IMR-90 (cell line): ENCODE measurements around the gene ARHGAP18. TPM values are rescaled to one million over a fixed set of nuclear protein-coding genes. Genes with fewer than 3 reads are reported as not detected.

Experiments
- ATAC-seq: fragments of 200-7000 bp; cut with Tn5 transposase; 2 replicates; pipeline ENCODE4 v1.9.1; 2020; ENCODE audit warnings: low read depth, mild to moderate bottlenecking, moderate library complexity
- BruUV-seq: library from RNA; stranded (reverse); fragments of 400-500 nt; replicated peaks from 2 replicates; lab custom pipeline; 2021; lab: Mats Ljungman, UMichigan
- CTCF ChIA-PET: fragments of 300-600 bp; formaldehyde crosslinking; extraction: SDS; loops from one replicate; lab custom pipeline; 2021; ENCODE audit warnings: antibody characterized with exemption; lab: Yijun Ruan, JAX
- POLR2A ChIA-PET: fragments of 300-600 bp; sonication (Branson Sonifier 250); formaldehyde crosslinking; loops from one replicate; lab custom pipeline; 2022; ENCODE audit warnings: antibody characterized with exemption; ENCODE audit not compliant: unreplicated experiment; lab: Charles Lee
- DNase-seq: peaks from one replicate; pipeline ENCODE4 v3.0.0; 2013
- H2AFZ ChIP-seq: replicated peaks from 2 replicates; pipeline ENCODE3; 2013; ENCODE audit warnings: low read length, mild to moderate bottlenecking; ENCODE audit not compliant: poor library complexity
- H2AK5ac ChIP-seq: 2 replicates; pipeline ENCODE4 v1.6.1; 2013; ENCODE audit warnings: low read depth, low read length, inconsistent platforms
- H2AK9ac ChIP-seq: replicated peaks from 2 replicates; pipeline ENCODE3; 2013; ENCODE audit warnings: mild to moderate bottlenecking, low read depth, low read length, moderate library complexity; ENCODE audit not compliant: poor library complexity
- H2BK120ac ChIP-seq: 2 replicates; pipeline ENCODE4 v1.6.1; 2013; ENCODE audit warnings: low read depth, low read length, inconsistent platforms
- H2BK15ac ChIP-seq: 3 replicates; pipeline ENCODE4 v1.6.1; 2013; ENCODE audit warnings: low read depth, low read length, inconsistent platforms
- H2BK20ac ChIP-seq: 2 replicates; pipeline ENCODE4 v1.6.1; 2013; ENCODE audit warnings: low read depth, mild to moderate bottlenecking, inconsistent platforms, low read length, moderate library complexity
- H2BK5ac ChIP-seq: 2 replicates; pipeline ENCODE4 v1.6.1; 2013; ENCODE audit warnings: mild to moderate bottlenecking, low read depth, low read length, inconsistent platforms; ENCODE audit not compliant: poor library complexity, severe bottlenecking
- H3K14ac ChIP-seq: replicated peaks from 2 replicates; pipeline ENCODE4 v1.6.1; 2013; ENCODE audit warnings: low read depth, low read length, inconsistent platforms
- H3K18ac ChIP-seq: 2 replicates; pipeline ENCODE4 v1.6.1; 2013; ENCODE audit warnings: low read depth, low read length, control low read depth
- H3K23ac ChIP-seq: 2 replicates; pipeline ENCODE4 v1.6.1; 2013; ENCODE audit warnings: low read depth, low read length, inconsistent platforms
- H3K27ac ChIP-seq: 2 replicates; pipeline ENCODE4 v1.5.1; 2013; ENCODE audit warnings: mild to moderate bottlenecking, control low read depth, low read length; ENCODE audit not compliant: insufficient read depth
- H3K27me3 ChIP-seq: 2 replicates; pipeline ENCODE4 v1.6.1; 2013; ENCODE audit warnings: low read length; ENCODE audit not compliant: control insufficient read depth, insufficient read depth
- H3K36me3 ChIP-seq: 2 replicates; pipeline ENCODE4 v1.6.1; 2013; ENCODE audit warnings: low read length, mixed read lengths; ENCODE audit not compliant: control insufficient read depth, insufficient read depth
- H3K4ac ChIP-seq: 2 replicates; pipeline ENCODE4 v1.6.1; 2013; ENCODE audit warnings: low read depth, low read length, inconsistent platforms
- H3K4me1 ChIP-seq: 2 replicates; pipeline ENCODE4 v1.6.1; 2013; ENCODE audit warnings: low read length, mixed read lengths; ENCODE audit not compliant: control insufficient read depth, insufficient read depth
- H3K4me2 ChIP-seq: 2 replicates; pipeline ENCODE4 v1.6.1; 2013; ENCODE audit warnings: low read depth, mild to moderate bottlenecking, control low read depth, low read length, moderate library complexity
- H3K4me3 ChIP-seq: 2 replicates; pipeline ENCODE4 v1.5.1; 2013; ENCODE audit warnings: low read depth, mild to moderate bottlenecking, control low read depth, low read length, moderate library complexity; ENCODE audit not compliant: insufficient read depth
- H3K56ac ChIP-seq: 2 replicates; pipeline ENCODE4 v1.6.1; 2013; ENCODE audit warnings: low read length, inconsistent platforms; ENCODE audit not compliant: insufficient read depth; ENCODE audit errors: extremely low read depth
- H3K79me1 ChIP-seq, 2 experiments: 2 replicates each; pipeline ENCODE4 v1.6.1; 2013; ENCODE audit warnings: low read length in 2 of 2, inconsistent platforms in 1 of 2, low read depth in 1 of 2
- H3K9ac ChIP-seq: 2 replicates; pipeline ENCODE4 v1.6.1; 2013; ENCODE audit warnings: low read depth, low read length, control low read depth
- H3K9me1 ChIP-seq: 2 replicates; pipeline ENCODE4 v1.6.1; 2013; ENCODE audit warnings: low read length, inconsistent platforms; ENCODE audit not compliant: insufficient read depth
- H3K9me3 ChIP-seq: 2 replicates; pipeline ENCODE4 v1.6.1; 2013; ENCODE audit warnings: low read length; ENCODE audit not compliant: control insufficient read depth, insufficient read depth
- H4K20me1 ChIP-seq: 2 replicates; pipeline ENCODE4 v1.6.1; 2013; ENCODE audit warnings: low read length, inconsistent platforms; ENCODE audit not compliant: insufficient read depth
- H4K5ac ChIP-seq: 2 replicates; pipeline ENCODE4 v1.6.1; 2013; ENCODE audit warnings: mild to moderate bottlenecking, low read depth, low read length, control low read depth
- H4K8ac ChIP-seq, 2 experiments: 2 replicates each; pipeline ENCODE4 v1.6.1; 2013; ENCODE audit warnings: low read depth in 2 of 2, low read length in 2 of 2, control low read depth in 1 of 2, inconsistent platforms in 1 of 2
- H4K91ac ChIP-seq: 2 replicates; pipeline ENCODE4 v1.6.1; 2013; ENCODE audit warnings: low read depth, low read length, inconsistent platforms; ENCODE audit not compliant: insufficient read depth
- BHLHE40 ChIP-seq: fragments of 150-350 bp; IDR thresholded peaks from 2 replicates; pipeline ENCODE4 v1.6.1; 2016; ENCODE audit warnings: mild to moderate bottlenecking, low read depth, low read length
- FOS ChIP-seq: fragments of 150-350 bp; IDR thresholded peaks from 2 replicates; pipeline ENCODE4 v1.6.1; 2016; ENCODE audit warnings: low read depth, low read length
- MXI1 ChIP-seq: IDR thresholded peaks from 2 replicates; pipeline ENCODE4 v1.6.1; 2012; ENCODE audit warnings: low read depth, mild to moderate bottlenecking, low read length, moderate library complexity, borderline replicate concordance
- RFX5 ChIP-seq: IDR thresholded peaks from 2 replicates; pipeline ENCODE4 v1.8.0; 2012; ENCODE audit warnings: low read depth, mild to moderate bottlenecking, low read length, moderate library complexity
- USF2 ChIP-seq: fragments of 150-350 bp; IDR thresholded peaks from 2 replicates; pipeline ENCODE4 v1.6.1; 2017; ENCODE audit warnings: mild to moderate bottlenecking, antibody characterized with exemption, low read length, low read depth
- WGBS, 2 experiments: methylation state at CpG; one replicate each; pipeline versions ENCODE4 v1.1.5 to v1.1.7; 2013; ENCODE audit warnings: missing lambda C conversion rate in 2 of 2; ENCODE audit not compliant: insufficient read length in 1 of 2; ENCODE audit errors: extremely low coverage in 2 of 2; 5-methylcytosine and 5-hydroxymethylcytosine counted together
- dilution Hi-C: fragments of 300-500 bp; cut with HindIII; formaldehyde crosslinking; loops from one replicate; pipeline ENCODE4 v1.14.3; 2018; ENCODE audit warnings: low sequenced_read_pairs; ENCODE audit not compliant: unreplicated experiment
- in situ Hi-C: fragments of 300-500 bp; cut with MboI; formaldehyde crosslinking; loops from 3 replicates; pipeline ENCODE4 v1.14.3; 2019; ENCODE audit warnings: low sequenced_read_pairs, inconsistent platforms, mixed read lengths
- intact Hi-C: fragments of 100-400 bp; cut with micrococcal nuclease; formaldehyde crosslinking; loops from 2 replicates; pipeline ENCODE4 v1.10.0; 2022
- polyA plus RNA-seq, 3 experiments: library from polyadenylated mRNA; depleted of rRNA; stranded (reverse); fragments of >200 nt; gene quantifications; 2 replicates each; pipeline ENCODE4 v1.2.3, GENCODE V29; 2012; ENCODE audit warnings: low replicate concordance in 1 of 3
- total RNA-seq: library from RNA; depleted of rRNA; stranded (reverse); fragments of >200 nt; gene quantifications from 2 replicates; pipeline ENCODE4 v1.2.3, GENCODE V29; 2012
- TF ChIP-seq, protein P1 (sequence below): fragments of 150-350 bp; IDR thresholded peaks from 2 replicates; pipeline ENCODE4 v1.6.1; 2016; ENCODE audit warnings: low read depth, mild to moderate bottlenecking, low read length, moderate library complexity, borderline replicate concordance

ARHGAP18 gene
- total and polyA plus RNA-seq, 2 of the 4 experiments (the other 2 are of a cell fraction): 6.2 to 17.0 TPM

DNA sequence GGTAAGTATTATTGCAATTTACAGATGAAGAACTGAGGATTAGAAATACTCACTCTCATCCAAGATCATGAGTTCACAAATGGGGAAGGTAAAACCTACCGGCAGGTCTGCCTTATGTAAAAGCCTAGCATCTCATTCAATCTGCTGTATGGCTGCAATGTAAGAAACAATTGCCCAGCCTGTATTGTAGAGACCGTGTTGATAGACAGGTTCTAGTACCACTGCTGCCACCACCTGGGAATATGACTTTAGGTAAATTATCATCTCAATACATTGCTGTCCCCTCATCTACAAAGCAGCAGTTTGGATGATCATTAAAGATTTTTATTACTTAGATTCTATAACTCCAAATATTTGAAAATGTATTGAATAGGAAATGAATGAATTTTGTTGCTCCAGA, 23.3 kb upstream of the ARHGAP18 start:
- in situ Hi-C loops (no loop called here), dilution Hi-C loops (no loop called here), intact Hi-C loops (no loop called here)
- H3K4me2 ChIP-seq: no peak overlapping the region
- POLR2A ChIA-PET: no interaction called here
- no peak overlapping the region for H3K56ac ChIP-seq
- no peak overlapping the region for H3K4me3 ChIP-seq
- no peak overlapping the region for H2BK15ac ChIP-seq
- H2AFZ ChIP-seq: no peak overlapping the region
- H3K27me3 ChIP-seq: no peaks in the 10 kb centered on the region
- no peaks in the 10 kb centered on the region for H3K9me3 ChIP-seq
- TF ChIP-seq FOS (no peak), BHLHE40 (no peak), USF2 (no peak), RFX5 (no peak), MXI1 (no peak)
- TF ChIP-seq, protein P1, sequence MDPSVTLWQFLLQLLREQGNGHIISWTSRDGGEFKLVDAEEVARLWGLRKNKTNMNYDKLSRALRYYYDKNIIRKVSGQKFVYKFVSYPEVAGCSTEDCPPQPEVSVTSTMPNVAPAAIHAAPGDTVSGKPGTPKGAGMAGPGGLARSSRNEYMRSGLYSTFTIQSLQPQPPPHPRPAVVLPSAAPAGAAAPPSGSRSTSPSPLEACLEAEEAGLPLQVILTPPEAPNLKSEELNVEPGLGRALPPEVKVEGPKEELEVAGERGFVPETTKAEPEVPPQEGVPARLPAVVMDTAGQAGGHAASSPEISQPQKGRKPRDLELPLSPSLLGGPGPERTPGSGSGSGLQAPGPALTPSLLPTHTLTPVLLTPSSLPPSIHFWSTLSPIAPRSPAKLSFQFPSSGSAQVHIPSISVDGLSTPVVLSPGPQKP: no peak
- H3K27ac ChIP-seq: no peak overlapping the region
- H2AK5ac ChIP-seq: no peak overlapping the region
- H2BK120ac ChIP-seq: peak overlapping the region; percentile 17; the same call in 1 of the 2 replicates
- CTCF ChIA-PET: interaction anchor here (1.0 kb wide), 1 partner anchor 10 kb away, joined by 4 read pairs; no protein-coding TSS in a partner anchor
- H2AK9ac ChIP-seq: no peak overlapping the region
- H4K8ac ChIP-seq: no peak overlapping the region
- no peak overlapping the region for H3K9ac ChIP-seq
- peak overlapping the region; percentile 46; the same call in 1 of the 2 replicates for H2BK20ac ChIP-seq
- ATAC-seq (no peak), DNase-seq (no peak)
- BruUV-seq: no TSS peak
- H4K91ac ChIP-seq: no peak overlapping the region
- no peaks in the 10 kb centered on the region for H4K20me1 ChIP-seq
- no peaks in the 10 kb centered on the region for H3K79me1 ChIP-seq
- H3K14ac ChIP-seq: no peak overlapping the region
- H3K36me3 ChIP-seq: no peaks in the 10 kb centered on the region
- no peaks in the 10 kb centered on the region for H3K9me1 ChIP-seq
- no peak overlapping the region for H4K5ac ChIP-seq
- no peaks in the 10 kb centered on the region for H3K4me1 ChIP-seq
- H3K4ac ChIP-seq: no peak overlapping the region
- H3K23ac ChIP-seq: 0 out of 2 replicates have a peak overlapping the region, but pooled peaks have one; percentile 46
- WGBS, 2 experiments: no CpG with 5 or more reads among the region's 2 CpGs
- no peak overlapping the region for H3K18ac ChIP-seq
- no peak overlapping the region for H2BK5ac ChIP-seq
